Fibroblast of lung (primary cell): ENCODE results near the gene PPM1H. TPM values are rescaled to one million over a fixed set of nuclear protein-coding genes. Genes with fewer than 3 reads are reported as not detected.
A peak's percentile ranks its signal among the peaks of the same experiment; 100 is the strongest.

ENCODE experiments used
- DNase-seq, 2 donors: peaks; one replicate each; pipeline versions ENCODE4 v3.0.0 to v3.0.0-alpha.2; 2010; ENCODE audit warnings: low read depth in 2 of 2
- H2AFZ ChIP-seq: 2 replicates; pipeline ENCODE4 v1.5.1; 2012; ENCODE audit warnings: low read length, control low read depth, inconsistent platforms
- H3K27ac ChIP-seq: 2 replicates; pipeline ENCODE4 v1.5.1; 2011; ENCODE audit warnings: low read length, control low read depth; ENCODE audit not compliant: insufficient read depth
- H3K27me3 ChIP-seq: 2 replicates; pipeline ENCODE4 v1.5.1; 2011; ENCODE audit warnings: mild to moderate bottlenecking, low read length; ENCODE audit not compliant: control insufficient read depth, insufficient read depth
- H3K36me3 ChIP-seq: 2 replicates; pipeline ENCODE4 v1.5.1; 2011; ENCODE audit warnings: low read length; ENCODE audit not compliant: control insufficient read depth, insufficient read depth
- H3K4me1 ChIP-seq: 2 replicates; pipeline ENCODE4 v1.5.1; 2011; ENCODE audit warnings: low read length; ENCODE audit not compliant: control insufficient read depth, insufficient read depth; ENCODE audit errors: extremely low read depth
- H3K4me2 ChIP-seq: 2 replicates; pipeline ENCODE4 v1.5.1; 2011; ENCODE audit warnings: low read length, control low read depth; ENCODE audit not compliant: insufficient read depth; ENCODE audit errors: extremely low read depth
- H3K4me3 ChIP-seq, 4 experiments: fragments of 200-600 bp in 1 of 4; sonication (generic) in 1 of 4; replicated peaks in 1 of 4; 2 replicates each; pipeline ENCODE4 v1.5.1; 2011 to 2016; ENCODE audit warnings: low read length in 4 of 4, low read depth in 3 of 4, mild to moderate bottlenecking in 3 of 4, control low read depth in 2 of 4, inconsistent platforms in 1 of 4, mixed read lengths in 1 of 4; ENCODE audit not compliant: insufficient read depth in 1 of 4; ENCODE audit errors: control extremely low read depth in 1 of 4
- H3K79me2 ChIP-seq: 2 replicates; pipeline ENCODE4 v1.5.1; 2012; ENCODE audit warnings: mild to moderate bottlenecking, low read length, inconsistent platforms; ENCODE audit not compliant: control insufficient read depth, insufficient read depth
- H3K9ac ChIP-seq: 2 replicates; pipeline ENCODE4 v1.5.1; 2011; ENCODE audit warnings: mild to moderate bottlenecking, low read length, control low read depth; ENCODE audit not compliant: insufficient read depth
- H3K9me3 ChIP-seq: 2 replicates; pipeline ENCODE4 v1.5.1; 2012; ENCODE audit warnings: low read depth, low read length; ENCODE audit not compliant: control insufficient read depth, insufficient read depth
- H4K20me1 ChIP-seq: 2 replicates; pipeline ENCODE4 v1.5.1; 2011; ENCODE audit warnings: low read length; ENCODE audit not compliant: control insufficient read depth, insufficient read depth; ENCODE audit errors: extremely low read depth
- EZH2 ChIP-seq: IDR thresholded peaks from 2 replicates; pipeline ENCODE4 v1.5.1; 2012; ENCODE audit warnings: low read length, control low read depth, mild to moderate bottlenecking; ENCODE audit errors: missing control alignments
- polyA plus RNA-seq, 2 donors: library from polyadenylated mRNA; depleted of rRNA in 1 of 2; stranded (reverse) in 1 of 2; unstranded in 1 of 2; fragments of >200 nt; gene quantifications; 2 replicates each; pipeline ENCODE4 v1.2.1, GENCODE V29; 2011 to 2012; ENCODE audit warnings: missing spikeins in 1 of 2
- total RNA-seq: library from RNA; depleted of rRNA; stranded (reverse); fragments of >200 nt; gene quantifications from 2 replicates; pipeline ENCODE4 v1.2.1, GENCODE V29; 2014
- TF ChIP-seq, protein P1 (sequence below), 2 donors: IDR thresholded peaks in 1 of 2; conservative IDR thresholded peaks in 1 of 2; 1 replicate in 1 of 2; 2 replicates in 1 of 2; pipeline ENCODE4 v1.5.1; 2011 to 2012; ENCODE audit warnings: low read length in 2 of 2, control low read depth in 1 of 2, inconsistent platforms in 1 of 2, low read depth in 1 of 2, mild to moderate bottlenecking in 1 of 2

PPM1H gene
- total and polyA plus RNA-seq, 2 donors (not counting 1 experiment from before 2014, with no cell fraction given), result 0.57 to 3.1 TPM

DNA sequence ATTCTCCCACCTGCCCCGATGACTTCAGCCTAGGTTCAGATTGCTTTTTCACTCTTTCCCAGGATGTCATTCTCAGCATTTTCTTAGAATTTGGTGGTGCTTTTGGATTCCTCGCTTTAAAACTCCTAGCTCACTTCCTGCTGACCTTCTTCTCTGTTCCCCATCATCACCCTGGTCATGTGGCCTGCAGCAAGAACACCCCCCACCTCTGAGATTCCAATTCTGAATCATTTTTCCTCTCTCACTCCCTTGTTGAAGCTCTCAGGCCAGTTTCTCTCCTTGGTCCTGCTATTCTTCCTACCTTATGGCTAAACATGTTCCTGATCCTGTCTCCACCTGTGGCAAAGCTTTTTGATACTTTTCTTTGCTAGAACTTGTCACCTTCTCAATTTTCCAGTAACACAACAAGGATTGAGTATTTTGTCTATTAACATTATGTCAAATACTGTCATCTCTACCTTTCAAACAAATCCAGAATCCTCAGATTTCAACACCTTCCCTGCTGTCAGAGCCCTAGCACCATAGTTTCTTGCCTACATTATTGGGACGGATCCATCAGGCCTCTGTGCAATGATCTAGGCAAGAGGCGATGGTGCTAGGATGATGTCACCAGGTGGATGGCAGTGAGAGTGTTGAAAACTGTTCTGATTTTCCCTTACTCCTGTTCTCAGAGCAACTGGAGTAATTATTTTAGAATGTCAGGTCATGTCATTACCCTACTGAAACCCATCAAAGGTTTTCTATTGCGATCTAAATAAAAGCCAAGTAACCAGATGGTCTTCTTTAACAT, 234.7 kb downstream of the PPM1H start:
- peak in 1 of 2 donors; percentile 58 for DNase-seq

DNA sequence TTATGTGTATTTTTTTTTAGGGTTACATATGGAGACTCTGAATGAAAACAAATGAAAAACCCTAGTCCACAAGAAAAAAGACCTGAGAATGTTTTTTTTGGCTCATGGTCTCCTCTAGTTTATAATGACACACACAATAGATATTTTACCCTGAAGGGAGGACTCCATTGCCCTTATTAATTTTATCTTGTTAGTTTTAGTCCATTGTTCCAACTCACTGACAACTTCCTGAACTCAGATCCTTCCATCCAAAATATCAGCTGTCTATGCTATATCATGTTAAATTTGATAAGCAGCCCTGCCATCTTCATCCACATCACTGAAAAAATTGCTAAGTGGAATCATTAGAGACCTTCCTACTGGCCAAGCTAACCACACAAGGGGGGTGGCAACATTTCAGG, 236.2 kb downstream of the PPM1H start:
- Histone ChIP-seq H3K79me2 (no peaks in the 10 kb centered on the region), H3K27ac (no peak overlapping the region), H3K36me3 (no peaks in the 10 kb centered on the region), H3K4me3 (no peak overlapping the region), H4K20me1 (no peaks in the 10 kb centered on the region), H3K4me2 (no peak overlapping the region), H3K9ac (no peak overlapping the region), H2AFZ (no peak overlapping the region), H3K27me3 (no peaks in the 10 kb centered on the region), H3K4me1 (peaks cover 17% of the 10 kb centered on the region), H3K9me3 (no peaks in the 10 kb centered on the region)
- TF ChIP-seq, protein P1, sequence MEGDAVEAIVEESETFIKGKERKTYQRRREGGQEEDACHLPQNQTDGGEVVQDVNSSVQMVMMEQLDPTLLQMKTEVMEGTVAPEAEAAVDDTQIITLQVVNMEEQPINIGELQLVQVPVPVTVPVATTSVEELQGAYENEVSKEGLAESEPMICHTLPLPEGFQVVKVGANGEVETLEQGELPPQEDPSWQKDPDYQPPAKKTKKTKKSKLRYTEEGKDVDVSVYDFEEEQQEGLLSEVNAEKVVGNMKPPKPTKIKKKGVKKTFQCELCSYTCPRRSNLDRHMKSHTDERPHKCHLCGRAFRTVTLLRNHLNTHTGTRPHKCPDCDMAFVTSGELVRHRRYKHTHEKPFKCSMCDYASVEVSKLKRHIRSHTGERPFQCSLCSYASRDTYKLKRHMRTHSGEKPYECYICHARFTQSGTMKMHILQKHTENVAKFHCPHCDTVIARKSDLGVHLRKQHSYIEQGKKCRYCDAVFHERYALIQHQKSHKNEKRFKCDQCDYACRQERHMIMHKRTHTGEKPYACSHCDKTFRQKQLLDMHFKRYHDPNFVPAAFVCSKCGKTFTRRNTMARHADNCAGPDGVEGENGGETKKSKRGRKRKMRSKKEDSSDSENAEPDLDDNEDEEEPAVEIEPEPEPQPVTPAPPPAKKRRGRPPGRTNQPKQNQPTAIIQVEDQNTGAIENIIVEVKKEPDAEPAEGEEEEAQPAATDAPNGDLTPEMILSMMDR (conservative IDR thresholded peaks at IDR 0.05 in 1 of 2, IDR thresholded peaks at IDR 0.05 in 1 of 2; ENCODE audit: low read depth in 1 of 2, low read length in 2 of 2), result no peak
- TF ChIP-seq EZH2, result no peak
- DNase-seq, result peak; percentile 54 to 85

More for the DNA sequence above, 234.7 kb downstream of the PPM1H start:
- Histone ChIP-seq H3K27ac (peak overlapping the region; percentile 18), H3K36me3 (no peaks in the 10 kb centered on the region), H3K9ac (no peak overlapping the region), H3K79me2 (no peaks in the 10 kb centered on the region), H3K4me1 (peaks cover 20% of the 10 kb centered on the region), H3K4me2 (no peak overlapping the region), H3K27me3 (no peaks in the 10 kb centered on the region), H3K4me3 (no peak overlapping the region), H3K9me3 (no peaks in the 10 kb centered on the region), H4K20me1 (no peaks in the 10 kb centered on the region), H2AFZ (no peak overlapping the region)
- TF ChIP-seq EZH2, result no peak
- TF ChIP-seq, protein P1 (conservative IDR thresholded peaks at IDR 0.05 in 1 of 2, IDR thresholded peaks at IDR 0.05 in 1 of 2; ENCODE audit: low read depth in 1 of 2, low read length in 2 of 2), result no peak

DNA sequence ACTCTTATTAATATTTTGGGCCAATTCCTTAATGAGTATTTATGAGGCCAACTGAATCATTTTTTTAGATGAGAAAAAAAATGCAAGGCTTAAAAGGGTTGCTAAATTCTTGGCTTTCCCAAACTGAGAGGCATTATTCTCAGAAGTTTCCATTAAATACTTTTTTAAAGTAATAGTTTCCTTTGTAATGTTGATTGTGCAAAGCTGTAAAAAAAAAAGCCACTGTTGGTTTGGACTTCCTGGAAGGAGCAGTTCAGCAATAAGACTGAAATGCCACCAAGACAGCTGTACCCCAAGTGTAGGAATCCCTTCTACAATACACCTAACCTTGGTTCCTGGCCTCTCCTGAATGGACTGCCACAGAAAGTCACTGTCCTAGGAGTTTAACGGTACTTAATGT, 237.1 kb downstream of the PPM1H start:
- H3K27me3 ChIP-seq, result no peaks in the 10 kb centered on the region
- H3K36me3 ChIP-seq, result no peaks in the 10 kb centered on the region
- DNase-seq, result no peak
- peaks cover 17% of the 10 kb centered on the region for H3K4me1 ChIP-seq
- H3K4me2 ChIP-seq, result peak overlapping the region; percentile 19
- H3K9ac ChIP-seq, result no peak overlapping the region
- no peak for TF ChIP-seq EZH2
- TF ChIP-seq, protein P1 (conservative IDR thresholded peaks at IDR 0.05 in 1 of 2, IDR thresholded peaks at IDR 0.05 in 1 of 2; ENCODE audit: low read depth in 1 of 2, low read length in 2 of 2), result no peak
- no peak overlapping the region for H3K27ac ChIP-seq
- no peak overlapping the region for H3K4me3 ChIP-seq
- H2AFZ ChIP-seq, result no peak overlapping the region
- no peaks in the 10 kb centered on the region for H4K20me1 ChIP-seq
- H3K79me2 ChIP-seq, result no peaks in the 10 kb centered on the region
- H3K9me3 ChIP-seq, result no peaks in the 10 kb centered on the region
